ENCODE measurements around the gene CPOX. TPM values are rescaled to one million over a fixed set of nuclear protein-coding genes. Genes with fewer than 3 reads are reported as not detected.

CPOX gene
- total and polyA plus RNA-seq, 2 experiments from 2014 or later, result 13.3 to 38.3 TPM

- peaks cover 40% of the 10 kb centered on the region for H3K36me3 ChIP-seq (ENCODE audit: insufficient read depth)
- ATAC-seq, result no peak
- DNase-seq (ENCODE audit: low spot score), result no peak
- no peak overlapping the region for H3K4me3 ChIP-seq
- no peaks in the 10 kb centered on the region for H3K27me3 ChIP-seq (ENCODE audit: insufficient read depth)
- Mint-ChIP-seq H3K27ac (no peak overlapping the region), H3K9me3 (no peaks in the 10 kb centered on the region), H3K4me1 (peaks cover 19% of the 10 kb centered on the region), H3K27me3 (ENCODE audit: insufficient read depth, low read depth, poor library complexity) (no peaks in the 10 kb centered on the region), H3K4me3 (no peak overlapping the region), H3K36me3 (ENCODE audit: low read depth) (peaks cover 65% of the 10 kb centered on the region)
- no peak overlapping the region for H3K4me2 ChIP-seq
- H3F3A ChIP-seq (replicated peaks; ENCODE audit: low read depth), result no peaks in the 10 kb centered on the region
- H3K27ac ChIP-seq (ENCODE audit: low read depth), result no peak overlapping the region
- H3K4me1 ChIP-seq (ENCODE audit: insufficient read depth), result peaks cover 7% of the 10 kb centered on the region
- H3K9me2 ChIP-seq (ENCODE audit: insufficient read depth), result no peaks in the 10 kb centered on the region
- H3K79me2 ChIP-seq (replicated peaks; ENCODE audit: insufficient read depth), result peaks cover 23% of the 10 kb centered on the region
- TF ChIP-seq CTCF (conservative IDR thresholded peaks at IDR 0.05; ENCODE audit: low read depth in 2 of 2), result peak; percentile 24 to 43; a peak in 3 of 4 replicates
- TF ChIP-seq POLR2AphosphoS5 (IDR thresholded peaks at IDR 0.05; ENCODE audit: low read depth), result no peak
- H2AFZ ChIP-seq, result no peak overlapping the region
- H4K20me1 ChIP-seq (replicated peaks; ENCODE audit: insufficient read depth), result peaks cover 16% of the 10 kb centered on the region
These were observed 5.3 kb downstream of the CPOX start for GRCh38 chr3:98588065-98588464.

GRCh38 chr3:98587654-98588053 is 5.8 kb downstream of the CPOX start:
- Histone ChIP-seq H3K27me3 (ENCODE audit: insufficient read depth) (no peaks in the 10 kb centered on the region), H3K9me2 (ENCODE audit: insufficient read depth) (no peaks in the 10 kb centered on the region), H3K27ac (ENCODE audit: low read depth) (no peak overlapping the region), H3K79me2 (replicated peaks; ENCODE audit: insufficient read depth) (peaks cover 21% of the 10 kb centered on the region), H2AFZ (no peak overlapping the region), H3F3A (replicated peaks; ENCODE audit: low read depth) (no peaks in the 10 kb centered on the region), H3K36me3 (ENCODE audit: insufficient read depth) (peaks cover 41% of the 10 kb centered on the region), H3K4me2 (no peak overlapping the region), H3K4me1 (ENCODE audit: insufficient read depth) (peaks cover 7% of the 10 kb centered on the region), H4K20me1 (replicated peaks; ENCODE audit: insufficient read depth) (peaks cover 16% of the 10 kb centered on the region), H3K4me3 (no peak overlapping the region)
- peaks cover 68% of the 10 kb centered on the region for H3K36me3 Mint-ChIP-seq (ENCODE audit: low read depth)
- no peak overlapping the region for H3K27ac Mint-ChIP-seq
- TF ChIP-seq REST (IDR thresholded peaks at IDR 0.05; ENCODE audit: unreplicated experiment), result no peak
- no peak for TF ChIP-seq JUNB (IDR thresholded peaks at IDR 0.05; ENCODE audit: unreplicated experiment)
- no peak for TF ChIP-seq EZH2phosphoT487 (IDR thresholded peaks at IDR 0.05; ENCODE audit: unreplicated experiment)
- TF ChIP-seq ZNF331 (CRISPR knock-in tag; IDR thresholded peaks at IDR 0.05; ENCODE audit: low read depth), result no peak
- TF ChIP-seq EZH2 (IDR thresholded peaks at IDR 0.05; ENCODE audit: low read depth, unreplicated experiment), result no peak
- no peak for TF ChIP-seq STAT1 (IDR thresholded peaks at IDR 0.05; ENCODE audit: unreplicated experiment)
- TF ChIP-seq POLR2AphosphoS5 (IDR thresholded peaks at IDR 0.05; ENCODE audit: low read depth), result no peak
- TF ChIP-seq CTCF (conservative IDR thresholded peaks at IDR 0.05; ENCODE audit: low read depth in 2 of 2), result no peak
- TF ChIP-seq ETS1 (IDR thresholded peaks at IDR 0.05), result no peak
- peaks cover 19% of the 10 kb centered on the region for H3K4me1 Mint-ChIP-seq
- H3K4me3 Mint-ChIP-seq, result no peak overlapping the region
- ATAC-seq (no peak), DNase-seq (ENCODE audit: low spot score) (no peak)
- no peaks in the 10 kb centered on the region for H3K27me3 Mint-ChIP-seq (ENCODE audit: insufficient read depth, low read depth, poor library complexity)
- H3K9me3 Mint-ChIP-seq, result no peaks in the 10 kb centered on the region

All from GM23338 (cell line).